ENCODE measurements around the gene SCN10A.

The SCN10A gene

DNA sequence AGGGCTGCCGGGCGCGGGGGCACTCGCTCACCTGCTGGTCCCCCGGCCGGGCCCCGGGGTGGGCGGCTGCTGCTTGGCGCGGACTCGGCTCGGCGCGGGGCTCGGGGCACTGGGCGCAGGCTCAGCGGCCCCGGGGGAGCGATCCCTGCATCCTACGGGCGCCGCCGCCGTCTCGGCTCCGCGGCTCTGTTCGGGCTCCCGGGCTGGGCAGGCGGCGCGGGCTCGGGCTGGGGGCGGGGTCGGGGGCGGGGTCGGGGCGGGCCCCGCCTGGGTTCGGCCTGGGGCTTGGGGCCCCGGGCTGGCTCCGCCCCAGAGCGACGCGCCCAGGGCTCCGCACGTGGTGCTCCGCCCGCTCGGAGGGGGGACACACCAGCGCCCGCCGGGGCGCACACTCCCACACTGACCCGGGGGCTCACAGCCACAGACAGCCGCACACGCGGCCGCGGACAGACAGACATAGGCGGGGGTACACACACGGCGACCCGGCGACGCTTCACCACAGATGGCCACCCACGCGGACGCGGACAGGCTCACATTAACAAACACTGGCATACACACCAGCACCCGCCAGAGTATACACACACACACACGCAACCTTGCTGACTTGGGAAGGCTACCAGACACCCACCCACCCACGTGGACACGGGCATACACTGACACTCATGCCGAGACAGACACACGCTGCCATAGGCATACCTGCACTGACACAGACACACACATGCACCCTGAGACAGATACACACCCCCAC, 166.3 kb downstream of the SCN10A start, which contains the start of gene SCN5A:
Gene SCN5A, minus strand, starts transcription at position 188 of the 748 bp plus-strand sequence. CDS start 16,380 bp downstream, outside the sequence.
- H3K4me3 ChIP-seq (ENCODE audit: low read length) = peak within 1 kb of the TSS; percentile 77
- no peaks in the 10 kb centered on the region for H3K9me3 ChIP-seq (replicated peaks; ENCODE audit: low read length)
- H3K9ac ChIP-seq (ENCODE audit: low read depth, low read length) = peak within 1 kb of the TSS; percentile 82
- no peaks in the 10 kb centered on the region for H3K36me3 ChIP-seq (ENCODE audit: insufficient read depth, low read length)
- peak within 1 kb of the TSS; percentile 91 for H3K4me2 ChIP-seq (ENCODE audit: low read length)
- peaks cover 36% of the 10 kb centered on the region for H3K27me3 ChIP-seq (ENCODE audit: control insufficient read depth, insufficient read depth, low read length)
- peaks cover 4% of the 10 kb centered on the region for H3K4me1 ChIP-seq (ENCODE audit: control insufficient read depth, insufficient read depth, low read length)

GRCh38 chr3:38648659-38649499, 167.1 kb downstream of the SCN10A start:
- Histone ChIP-seq H3K4me2 (ENCODE audit: low read length) (peak overlapping the region; percentile 78), H3K9me3 (replicated peaks; ENCODE audit: low read length) (no peaks in the 10 kb centered on the region), H3K4me1 (ENCODE audit: control insufficient read depth, insufficient read depth, low read length) (peaks cover 4% of the 10 kb centered on the region), H3K9ac (ENCODE audit: low read depth, low read length) (peak overlapping the region; percentile 82), H3K27me3 (ENCODE audit: control insufficient read depth, insufficient read depth, low read length) (peaks cover 36% of the 10 kb centered on the region), H3K4me3 (ENCODE audit: low read length) (peak overlapping the region; percentile 77), H3K36me3 (ENCODE audit: insufficient read depth, low read length) (no peaks in the 10 kb centered on the region)

GRCh38 chr3:38648024-38648658, 167.9 kb downstream of the SCN10A start:
- Histone ChIP-seq H3K36me3 (ENCODE audit: insufficient read depth, low read length) (no peaks in the 10 kb centered on the region), H3K9ac (ENCODE audit: low read depth, low read length) (peak overlapping the region; percentile 82), H3K4me2 (ENCODE audit: low read length) (peak overlapping the region; percentile 78), H3K4me3 (ENCODE audit: low read length) (peak overlapping the region; percentile 77), H3K27me3 (ENCODE audit: control insufficient read depth, insufficient read depth, low read length) (peaks cover 29% of the 10 kb centered on the region), H3K9me3 (replicated peaks; ENCODE audit: low read length) (no peaks in the 10 kb centered on the region), H3K4me1 (ENCODE audit: control insufficient read depth, insufficient read depth, low read length) (peaks cover 4% of the 10 kb centered on the region)

- Histone ChIP-seq H3K4me2 (ENCODE audit: low read length) (no peak overlapping the region), H3K4me1 (ENCODE audit: control insufficient read depth, insufficient read depth, low read length) (peaks cover 4% of the 10 kb centered on the region), H3K27me3 (ENCODE audit: control insufficient read depth, insufficient read depth, low read length) (peaks cover 23% of the 10 kb centered on the region), H3K9me3 (replicated peaks; ENCODE audit: low read length) (no peaks in the 10 kb centered on the region), H3K9ac (ENCODE audit: low read depth, low read length) (no peak overlapping the region), H3K36me3 (ENCODE audit: insufficient read depth, low read length) (no peaks in the 10 kb centered on the region), H3K4me3 (ENCODE audit: low read length) (peak overlapping the region; percentile 28)
Observed at GRCh38 chr3:38647217-38647970, 168.6 kb downstream of the SCN10A start.
